ENCODE data around the gene HRH3.

The HRH3 gene

DNA sequence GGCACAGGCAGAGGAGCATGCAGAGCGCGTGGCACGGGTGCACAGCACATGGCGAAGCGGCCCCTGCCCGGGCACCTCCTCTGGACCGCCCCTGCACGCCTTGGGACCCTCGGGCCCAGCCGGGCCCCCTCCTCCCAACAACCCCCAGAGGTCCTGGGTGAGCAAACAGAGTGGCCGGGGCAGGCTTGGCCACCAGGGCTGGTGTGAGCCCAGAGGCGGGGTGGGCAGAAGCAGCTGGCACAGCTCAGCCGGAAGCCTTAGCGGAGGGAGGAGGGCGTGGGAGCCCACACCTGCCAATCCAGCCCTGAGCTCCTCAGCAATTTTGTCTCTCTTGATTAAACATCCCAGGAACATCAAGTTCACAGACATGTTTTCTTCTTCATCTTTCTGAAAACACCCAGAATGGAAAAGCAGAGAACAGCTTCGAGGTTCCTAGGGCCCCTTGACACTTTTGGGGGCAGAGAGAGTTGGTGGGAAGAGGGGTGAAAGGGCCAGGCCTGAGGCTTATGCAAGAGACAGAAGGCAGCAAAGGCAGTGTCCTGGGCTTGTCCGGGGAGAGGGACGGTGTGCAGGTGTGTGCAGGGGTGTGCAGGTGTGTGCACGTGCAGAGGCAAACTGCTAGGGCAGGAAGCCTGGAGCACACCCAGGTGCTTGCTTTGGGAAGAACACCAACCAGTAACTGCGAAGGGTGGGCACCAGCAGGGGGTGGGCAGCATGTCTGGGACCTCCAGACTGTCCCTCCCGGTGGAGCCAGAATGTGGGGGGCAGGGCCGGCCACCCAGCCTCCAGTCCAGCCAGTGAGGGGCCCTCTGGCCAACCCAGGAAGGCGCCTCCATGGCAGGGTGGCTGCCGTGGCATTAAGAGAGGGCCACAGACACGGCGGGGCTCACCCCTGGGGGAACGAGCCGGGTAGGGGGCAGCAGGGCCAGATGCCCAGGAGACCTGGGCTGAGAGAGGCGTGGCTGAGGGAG, 4.8 kb downstream of the HRH3 start:
- ATAC-seq: no peak

DNA sequence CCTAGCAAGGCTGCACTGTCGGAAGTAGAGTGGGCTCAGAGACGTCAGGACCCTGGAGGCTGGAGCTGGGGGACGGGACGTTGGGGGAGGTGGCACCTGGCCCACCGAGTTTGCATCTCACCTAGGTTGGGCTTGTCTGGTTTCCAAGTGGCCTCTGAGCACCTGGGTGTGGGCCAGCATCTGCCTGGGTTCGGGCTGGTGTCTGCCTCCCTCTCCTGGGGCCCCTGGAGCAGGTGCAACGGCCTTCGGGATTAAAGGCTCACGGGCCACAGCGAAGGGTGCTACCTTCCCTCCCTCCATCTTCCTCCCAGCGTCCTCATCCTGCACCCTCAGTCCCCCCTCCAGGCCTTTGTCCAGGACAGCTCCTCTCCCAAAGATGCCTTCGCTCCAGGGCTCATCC, 6.0 kb downstream of the HRH3 start:
- no peak for ATAC-seq

DNA sequence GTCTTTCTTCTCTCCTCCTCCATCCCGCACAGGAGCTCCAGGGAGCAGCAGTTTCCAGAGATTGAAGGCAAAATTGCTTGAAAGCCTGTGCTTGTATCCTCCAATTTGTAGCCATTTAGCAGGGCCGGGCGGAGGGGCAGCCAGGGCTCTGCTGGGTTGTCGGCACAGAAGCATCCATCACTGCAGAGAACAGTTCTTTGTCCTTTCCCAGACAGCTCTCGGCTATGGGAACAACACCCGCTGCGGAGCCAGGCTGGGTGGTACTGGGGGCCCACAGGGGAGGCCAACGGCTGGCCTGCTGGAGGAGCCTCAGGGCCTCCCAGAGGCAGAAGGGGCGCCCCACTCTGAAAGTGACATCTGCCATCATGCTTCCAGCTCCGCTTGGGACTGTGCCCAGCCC, 7.8 kb downstream of the HRH3 start:
- no peak for ATAC-seq

DNA sequence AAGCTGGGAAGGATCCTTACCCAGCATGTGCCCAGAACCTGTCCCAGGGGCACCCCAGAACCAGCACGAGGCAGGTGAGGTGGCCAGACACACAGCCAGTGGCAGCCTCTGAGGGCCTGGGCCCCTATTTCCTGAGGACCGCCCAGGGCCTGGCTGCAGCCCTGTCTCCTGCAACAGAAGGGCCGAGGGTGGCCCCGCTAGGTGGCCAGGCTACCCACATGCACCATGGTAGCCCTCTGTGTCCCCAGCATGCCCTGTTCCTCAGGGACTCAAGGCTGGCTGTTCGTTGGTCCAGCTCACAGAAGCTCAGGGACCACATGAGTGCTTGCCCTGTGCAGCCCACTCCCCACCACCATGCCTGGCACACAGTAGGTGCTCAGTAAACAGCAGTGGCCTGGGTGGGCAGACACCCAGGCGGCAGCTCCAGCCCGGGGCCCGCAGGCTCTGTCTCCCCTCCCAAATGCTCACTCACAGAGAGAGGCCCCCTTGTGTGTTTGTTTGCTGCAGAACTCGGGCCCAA, 8.2 kb downstream of the HRH3 start:
- ATAC-seq: no peak

DNA sequence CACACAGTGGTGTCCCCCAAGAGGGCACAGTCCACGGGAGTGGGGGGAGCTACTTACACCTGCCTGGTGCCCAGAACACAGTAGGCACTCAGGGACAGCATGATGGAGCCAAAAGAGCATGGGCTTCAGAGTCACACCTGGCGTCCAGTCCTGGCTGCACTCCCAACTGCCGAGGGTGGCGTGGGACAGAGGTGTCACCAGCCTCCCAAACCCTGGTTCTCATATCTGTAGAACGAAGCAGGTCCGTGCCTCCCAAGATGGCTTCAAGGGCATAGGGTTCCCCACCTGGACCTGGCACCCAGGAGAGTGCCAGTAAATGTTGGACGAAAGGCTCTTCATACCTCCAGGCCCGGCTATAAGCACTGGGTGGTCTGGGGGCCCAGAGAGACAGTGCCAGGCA, 8.9 kb downstream of the HRH3 start:
- no peak for ATAC-seq

DNA sequence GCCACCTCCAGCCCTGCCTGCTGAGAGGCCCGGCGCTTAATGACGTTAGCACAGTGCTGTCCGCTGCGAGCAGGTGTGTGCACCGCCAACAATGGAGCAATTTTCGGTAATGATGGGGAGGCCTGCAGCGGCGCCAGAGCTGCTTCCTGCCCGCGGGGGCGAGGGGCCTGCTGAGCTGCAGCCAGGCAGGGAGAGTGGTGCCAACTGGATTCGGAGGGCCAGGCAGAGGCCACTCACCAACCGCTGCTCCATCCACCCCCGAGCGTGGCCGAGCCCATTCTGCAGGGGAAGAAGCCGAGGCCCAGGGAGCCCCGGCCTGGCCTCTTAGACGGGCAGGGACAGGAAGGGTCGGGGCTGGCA, 9.6 kb downstream of the HRH3 start:
- ATAC-seq: no peak

DNA sequence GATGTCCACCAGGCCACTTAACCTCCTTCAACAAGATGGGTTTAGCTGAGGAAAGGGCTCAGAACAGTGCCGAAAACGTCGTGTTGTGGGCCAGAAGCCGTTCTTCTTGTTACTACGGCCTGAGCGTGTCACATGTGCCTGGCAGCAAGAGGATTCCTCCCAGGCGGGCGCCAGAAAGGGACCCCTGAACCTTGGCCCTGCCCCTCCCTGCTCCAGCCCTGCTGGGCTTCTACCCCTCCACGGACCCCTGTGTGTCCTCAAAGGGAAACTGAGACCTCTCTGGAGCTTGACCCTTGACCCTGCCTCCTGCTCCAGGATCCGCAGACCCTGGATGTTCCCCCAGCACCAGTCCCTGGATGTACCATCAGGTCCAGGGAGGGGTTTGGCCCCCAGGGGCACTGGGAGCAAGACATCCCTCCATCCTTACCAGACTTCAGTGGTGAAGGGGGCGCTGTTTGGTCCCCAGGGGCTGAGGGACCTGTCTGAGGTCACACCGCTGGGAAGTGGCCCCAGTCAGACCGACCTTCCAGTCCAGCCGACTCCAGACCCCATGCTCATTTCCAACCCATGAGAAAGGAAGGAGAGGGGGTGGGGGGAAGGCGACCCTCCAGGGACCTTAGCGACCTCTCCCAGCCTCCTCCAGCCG, 10.1 kb downstream of the HRH3 start:
- ATAC-seq: no peak

DNA sequence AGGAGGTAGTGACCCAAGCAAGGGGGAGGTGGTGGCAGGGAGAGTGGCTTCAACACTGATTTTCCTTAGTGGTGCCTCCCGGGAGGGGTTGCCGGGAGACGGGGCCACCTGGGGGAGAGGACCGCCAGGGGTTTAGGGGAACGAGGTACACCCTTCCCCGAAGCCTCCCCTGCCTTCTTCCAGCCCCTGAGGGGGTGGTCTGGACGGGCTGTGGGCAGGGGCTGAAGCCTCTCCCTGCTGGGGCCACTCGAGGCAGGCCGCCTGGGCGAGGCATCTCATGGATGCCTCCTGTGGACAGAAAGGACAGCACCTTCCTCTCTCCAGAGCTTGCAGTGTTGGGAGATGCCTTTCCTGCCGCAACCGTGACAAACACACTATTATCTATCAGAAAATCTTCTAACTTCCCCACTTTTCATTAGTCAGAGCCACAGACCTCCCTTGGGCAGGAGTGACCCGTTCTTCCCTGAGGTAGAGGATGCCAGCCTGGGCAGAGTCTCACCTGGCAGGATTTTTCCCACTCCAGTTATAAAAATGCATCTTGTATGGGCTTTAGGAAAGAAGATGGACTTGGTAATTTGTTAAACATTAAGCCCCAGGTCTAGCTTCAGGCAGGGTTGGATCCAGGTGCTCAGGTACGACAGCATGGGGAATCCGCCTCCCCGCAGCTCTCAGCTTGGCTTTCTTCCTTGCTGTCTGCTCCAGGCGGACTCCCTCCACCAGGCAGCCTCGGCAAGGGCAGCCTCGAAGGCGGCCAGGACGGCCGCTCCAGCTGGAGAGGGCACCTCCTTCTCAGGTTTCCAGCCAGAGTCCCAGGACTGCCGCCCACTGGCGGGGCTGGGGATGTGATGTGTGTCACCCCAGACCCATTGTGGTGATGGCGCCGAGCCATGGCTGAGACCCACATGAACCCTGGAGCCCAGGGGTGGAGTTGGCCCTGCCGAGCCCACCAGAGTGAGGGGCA, 11.0 kb downstream of the HRH3 start:
- no peak for ATAC-seq

DNA sequence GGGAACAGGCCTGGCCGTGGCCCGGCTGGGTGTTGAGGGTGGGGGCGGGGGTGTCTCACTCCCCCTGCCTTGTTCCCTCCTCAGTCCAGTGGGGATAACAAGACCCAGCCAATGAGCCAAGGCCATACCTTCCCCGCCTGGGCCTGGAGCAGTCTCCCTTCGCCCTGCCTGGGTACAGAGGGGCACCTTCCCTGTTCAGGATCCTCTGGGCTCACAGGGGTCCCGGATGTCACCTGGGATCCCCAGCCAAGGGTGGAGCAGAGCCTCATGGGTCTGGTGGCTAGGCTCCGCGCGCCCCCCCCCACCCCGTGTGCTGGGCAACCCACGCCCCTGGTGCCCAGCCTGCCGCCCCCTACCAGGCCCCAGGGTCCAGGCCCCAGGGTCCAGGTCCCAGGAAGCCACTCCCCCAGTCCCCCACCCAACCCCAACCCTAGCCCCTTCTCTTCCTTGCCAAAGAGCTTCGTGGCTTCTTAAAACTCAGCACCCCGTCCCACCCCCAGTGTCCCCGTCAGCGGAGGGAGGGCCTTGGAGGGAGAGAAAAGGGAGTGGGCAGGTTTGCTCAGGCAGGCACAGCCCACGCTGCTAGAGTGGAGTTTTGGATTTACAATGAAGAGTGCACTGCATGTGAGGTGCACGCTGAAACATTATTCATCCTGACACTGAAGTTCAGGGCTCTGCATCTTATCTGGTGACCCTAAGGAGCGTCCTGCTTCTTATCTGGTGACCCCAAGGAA, 11.8 kb downstream of the HRH3 start:
- ATAC-seq: no peak

DNA sequence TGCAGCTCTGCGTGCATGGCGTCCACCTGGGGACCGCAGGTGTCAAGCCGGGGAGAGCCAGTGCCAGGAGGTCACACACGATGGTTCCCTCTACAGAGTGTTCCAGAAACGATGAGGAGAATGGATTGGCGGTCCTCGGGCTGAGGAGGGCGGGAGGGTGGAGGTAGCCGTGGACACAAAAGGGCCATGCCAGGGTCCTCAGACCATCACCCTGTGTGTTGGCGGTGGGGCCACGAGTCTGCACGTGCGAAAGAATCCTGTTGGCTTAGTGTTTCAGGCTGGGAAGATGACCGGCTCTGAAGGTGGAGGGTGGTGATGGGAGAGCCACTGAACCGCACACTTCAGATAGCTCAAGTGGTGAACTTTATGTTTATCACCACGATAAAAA, 13.7 kb downstream of the HRH3 start:
- ATAC-seq: no peak

DNA sequence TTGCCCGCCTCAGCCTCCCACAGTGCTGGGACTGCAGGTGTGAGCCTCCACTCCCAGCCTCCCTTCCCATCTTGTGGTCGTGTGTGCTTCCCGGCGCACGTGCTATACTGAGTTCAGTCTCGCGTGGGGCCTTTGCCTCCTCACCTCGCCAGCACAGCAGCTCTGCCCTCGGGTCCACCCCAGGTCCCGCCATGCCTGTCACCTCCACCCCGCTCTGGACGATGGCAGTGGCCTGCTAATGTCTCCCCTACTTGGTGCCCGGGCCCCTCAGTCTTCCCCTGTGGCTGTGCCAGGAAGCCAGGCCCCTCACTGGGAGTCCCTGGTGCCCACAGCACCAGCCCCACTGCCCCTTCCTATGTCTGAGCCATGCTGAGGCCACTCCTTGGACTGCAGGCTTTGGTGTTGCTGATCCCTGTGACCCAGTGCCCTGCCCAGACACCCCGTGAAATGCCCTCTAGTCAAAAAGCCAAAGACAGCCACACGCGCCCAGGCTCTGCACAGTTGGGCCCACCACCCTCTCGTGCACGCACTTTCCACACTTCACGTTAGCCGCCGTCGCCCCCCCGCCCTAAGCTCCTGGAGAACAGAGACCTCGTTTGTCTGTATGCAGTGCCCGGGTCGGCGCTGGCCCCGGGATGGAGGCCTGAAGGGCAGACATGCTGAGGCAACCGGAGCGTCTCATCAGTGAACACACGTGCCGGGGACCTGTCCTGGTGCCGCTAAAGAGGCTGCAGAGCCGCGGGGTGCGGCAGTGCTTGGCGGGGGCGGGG, 14.3 kb downstream of the HRH3 start:
- no peak for ATAC-seq

DNA sequence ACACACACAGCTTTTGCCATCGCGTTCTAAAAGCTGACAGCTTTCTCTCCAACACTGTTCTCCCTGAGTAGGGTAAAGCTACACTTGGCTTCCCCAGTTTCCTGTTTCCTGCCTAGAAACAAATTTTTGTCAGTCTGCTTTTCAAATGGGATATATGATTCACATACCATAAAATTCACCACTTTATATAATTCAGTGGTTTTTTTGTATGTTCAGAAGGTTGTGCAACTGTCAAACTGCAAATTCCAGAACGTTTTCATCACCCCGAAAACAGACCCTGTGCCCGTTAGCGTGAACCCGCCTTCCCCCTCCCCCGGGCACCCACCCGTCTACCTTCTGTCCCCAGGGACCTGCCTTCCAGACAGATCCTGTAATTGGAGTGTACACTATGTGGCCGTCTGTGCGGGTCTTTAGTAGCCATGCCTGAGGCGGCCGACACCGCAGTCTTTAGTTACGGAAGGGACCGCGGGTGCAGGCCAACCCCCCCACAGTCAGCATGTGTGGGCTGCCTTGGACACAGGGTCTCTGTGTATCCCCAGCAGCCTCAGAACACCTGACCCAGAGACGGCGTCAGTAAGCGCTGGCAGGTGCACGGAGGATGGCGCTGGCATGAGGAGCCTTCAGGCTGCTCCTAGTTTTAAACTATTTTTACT, 16.6 kb downstream of the HRH3 start:
- no peak for ATAC-seq

DNA sequence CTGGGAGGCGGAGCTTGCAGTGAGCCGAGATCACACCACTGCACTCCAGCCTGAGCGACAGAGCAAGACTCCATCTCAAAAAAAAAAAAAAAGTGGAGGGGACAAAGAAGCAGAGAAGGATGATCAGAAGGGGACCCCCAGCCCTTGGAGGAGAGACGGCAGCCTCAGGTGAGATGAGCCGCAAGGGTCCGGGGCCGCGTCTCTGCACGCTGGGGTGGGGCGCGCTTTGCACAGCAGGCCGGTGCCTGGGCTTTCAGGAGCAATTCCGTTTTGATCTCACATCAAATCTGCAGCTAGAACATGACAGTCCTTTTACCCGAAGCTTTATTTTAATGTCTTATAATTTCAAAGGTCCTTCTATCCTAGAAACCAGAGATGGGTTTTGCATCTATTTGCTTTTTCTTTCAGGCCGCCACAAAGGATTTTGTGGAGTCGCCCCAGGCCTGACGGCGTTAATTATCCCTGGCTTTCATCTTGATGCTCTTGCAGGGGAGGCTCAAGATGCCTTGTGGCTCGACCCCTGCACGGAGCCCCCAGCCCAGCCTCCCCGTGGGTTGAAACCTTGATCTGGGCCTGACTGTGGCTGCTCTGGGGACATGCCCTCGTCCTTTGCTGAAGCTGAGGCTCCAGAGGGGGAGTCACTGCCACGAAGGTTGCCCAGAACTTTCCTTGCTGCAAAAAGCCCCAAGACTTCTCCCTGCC, 17.3 kb downstream of the HRH3 start:
- ATAC-seq: no peak

DNA sequence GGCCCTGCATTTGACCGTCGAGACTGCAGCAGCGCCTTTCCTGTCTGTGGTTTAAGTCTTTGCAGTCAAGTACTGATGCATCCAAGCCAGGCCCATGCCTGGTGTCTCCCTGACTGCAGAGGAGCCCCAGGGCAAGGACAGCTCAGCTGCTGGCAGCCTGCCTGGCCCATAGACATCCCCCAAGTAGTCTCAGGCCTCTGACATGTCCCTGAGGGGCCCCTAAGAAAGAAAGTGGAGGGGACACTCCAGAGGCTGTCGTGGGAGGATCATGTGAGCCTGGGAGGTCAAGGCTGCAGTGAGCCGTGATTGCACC, 18.0 kb downstream of the HRH3 start:
- no peak for ATAC-seq

DNA sequence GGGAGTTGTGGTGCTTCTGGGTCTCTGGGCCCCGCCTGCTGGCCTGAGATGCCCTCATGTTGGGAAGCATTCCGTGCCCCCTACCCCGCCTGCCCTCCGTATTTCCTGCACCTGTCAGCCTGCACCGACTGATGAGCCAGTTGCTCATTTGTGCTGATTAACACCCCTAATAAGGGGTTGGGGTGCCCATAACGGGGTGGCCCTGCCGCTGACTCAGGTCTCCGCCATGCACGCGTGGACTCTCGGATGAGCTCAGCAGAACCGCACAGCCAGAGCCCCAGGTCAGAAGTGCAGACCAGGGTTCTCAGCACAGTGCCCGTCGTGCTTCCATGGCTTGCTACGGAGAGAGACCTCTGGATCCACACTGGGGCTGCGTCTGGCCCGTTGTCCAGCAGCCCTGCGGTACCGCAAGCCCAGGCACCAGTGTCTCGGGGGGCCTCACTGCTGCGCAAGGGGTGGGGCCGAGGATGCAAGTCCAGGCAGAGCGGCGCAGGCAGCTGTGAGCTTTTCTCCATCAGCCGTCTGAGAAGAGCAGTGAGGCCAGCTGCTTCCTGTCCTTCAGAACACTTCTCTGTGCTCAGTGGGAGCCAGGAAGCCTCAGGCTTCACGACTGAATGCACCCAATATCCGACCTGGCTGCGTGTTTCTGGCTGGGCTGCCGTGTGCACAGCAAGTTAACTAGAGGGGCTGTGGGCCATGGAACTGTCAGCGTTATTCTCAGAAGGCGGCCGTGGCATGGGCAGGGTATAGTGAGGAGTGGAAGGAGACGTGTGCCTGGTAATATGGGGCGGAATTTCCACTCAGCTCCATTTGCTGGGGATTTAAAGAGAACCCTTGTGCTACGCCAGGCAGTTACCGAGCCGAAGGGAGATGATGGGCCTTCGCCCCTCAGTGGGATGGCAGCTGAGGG, 18.6 kb downstream of the HRH3 start:
- ATAC-seq: no peak

DNA sequence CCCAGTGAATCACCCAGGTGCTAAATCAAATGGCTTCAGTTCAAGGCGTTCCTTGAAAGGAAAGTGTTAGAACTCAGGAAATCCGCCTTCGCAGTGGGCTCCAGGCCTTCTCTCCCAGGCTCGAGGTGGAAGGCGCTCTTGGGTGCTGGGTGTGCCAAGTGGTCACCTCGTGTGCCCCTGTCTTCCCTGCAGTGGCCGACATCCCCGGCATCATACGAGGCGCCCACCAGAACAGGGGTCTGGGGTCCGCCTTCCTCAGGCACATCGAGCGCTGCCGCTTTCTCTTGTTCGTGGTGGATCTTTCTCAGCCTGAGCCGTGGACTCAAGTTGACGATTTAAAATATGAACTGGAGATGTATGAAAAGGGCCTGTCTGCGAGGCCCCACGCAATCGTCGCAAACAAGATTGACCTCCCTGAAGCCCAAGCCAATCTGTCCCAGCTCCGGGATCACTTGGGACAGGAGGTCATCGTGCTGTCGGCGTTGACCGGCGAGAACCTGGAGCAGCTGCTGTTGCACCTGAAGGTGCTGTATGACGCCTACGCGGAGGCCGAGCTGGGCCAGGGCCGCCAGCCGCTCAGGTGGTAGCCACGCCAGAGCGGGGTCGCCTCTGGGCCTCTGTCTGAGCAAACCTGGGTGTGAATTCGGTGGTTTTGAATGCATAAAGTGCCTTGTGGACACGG, 19.4 kb downstream of the HRH3 start:
- ATAC-seq: no peak

DNA sequence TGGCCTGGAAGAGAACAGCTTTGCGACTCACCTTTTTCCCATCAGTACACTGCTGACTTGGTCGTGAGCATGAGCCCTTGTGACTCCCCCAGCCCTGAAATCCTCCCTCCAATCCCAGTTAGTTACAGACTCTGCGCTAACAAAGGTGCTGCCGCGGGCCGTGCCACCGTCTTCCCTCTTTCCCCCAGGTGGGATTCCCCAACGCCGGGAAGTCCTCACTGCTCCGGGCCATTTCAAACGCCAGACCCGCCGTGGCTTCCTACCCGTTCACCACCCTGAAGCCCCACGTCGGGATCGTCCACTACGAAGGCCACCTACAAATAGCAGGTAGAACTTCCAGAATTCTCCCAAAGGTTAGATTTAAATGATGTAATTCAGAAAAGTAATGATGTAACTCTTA, 21.1 kb downstream of the HRH3 start:
- no peak for ATAC-seq

DNA sequence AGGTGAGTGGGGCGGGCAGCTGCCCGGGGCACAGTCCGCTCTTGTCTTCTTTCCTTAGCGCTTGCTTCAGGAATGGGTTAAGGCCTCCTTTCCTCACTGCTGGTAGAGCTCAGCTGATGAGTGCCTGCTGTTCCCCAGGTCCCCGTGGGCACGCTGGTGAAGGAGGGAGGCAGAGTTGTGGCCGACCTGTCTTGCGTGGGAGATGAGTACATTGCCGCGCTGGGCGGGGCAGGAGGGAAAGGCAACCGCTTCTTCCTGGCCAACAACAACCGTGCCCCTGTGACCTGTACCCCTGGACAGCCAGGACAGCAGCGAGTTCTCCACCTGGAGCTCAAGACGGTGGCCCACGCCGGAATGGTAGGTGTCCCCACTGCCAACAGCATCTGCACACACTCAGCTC, 21.6 kb downstream of the HRH3 start:
- ATAC-seq: no peak

DNA sequence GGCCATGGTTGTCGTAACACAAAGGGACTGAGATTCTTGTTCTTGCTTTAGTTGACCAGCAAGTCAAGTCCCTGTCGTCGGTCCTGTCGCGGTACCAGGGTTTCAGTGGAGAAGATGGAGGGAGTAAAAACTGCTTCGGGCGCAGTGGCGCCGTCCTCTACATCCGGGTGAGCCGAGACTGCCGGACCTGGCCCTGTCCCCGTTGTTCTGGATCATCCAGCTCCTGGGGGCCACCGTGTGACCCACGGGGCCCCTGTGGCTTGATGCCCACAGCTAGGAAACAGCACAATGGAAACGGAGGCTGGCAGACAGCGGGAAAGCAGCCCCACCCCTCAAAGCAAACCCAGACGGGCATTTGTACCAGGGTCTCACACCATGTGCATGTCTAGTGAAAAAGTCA, 22.3 kb downstream of the HRH3 start:
- no peak for ATAC-seq
